Stimulated activated CD8-positive, alpha-beta memory T cell treated with anti-CD3 and anti-CD28 coated beads, Interleukin-7, amount 100 ng/mL, for 48 hours (primary cell): Measurements from ENCODE around the gene DHRS3.
A peak's percentile ranks its signal among the peaks of the same experiment; 100 is the strongest.

Source experiments
- DNase-seq, 2 donors: peaks; one replicate each; pipeline ENCODE4 v3.0.0-alpha.2; 2020; ENCODE audit warnings: low read depth in 1 of 2; ENCODE audit errors: extremely low read depth in 1 of 2

The DHRS3 gene

DNA sequence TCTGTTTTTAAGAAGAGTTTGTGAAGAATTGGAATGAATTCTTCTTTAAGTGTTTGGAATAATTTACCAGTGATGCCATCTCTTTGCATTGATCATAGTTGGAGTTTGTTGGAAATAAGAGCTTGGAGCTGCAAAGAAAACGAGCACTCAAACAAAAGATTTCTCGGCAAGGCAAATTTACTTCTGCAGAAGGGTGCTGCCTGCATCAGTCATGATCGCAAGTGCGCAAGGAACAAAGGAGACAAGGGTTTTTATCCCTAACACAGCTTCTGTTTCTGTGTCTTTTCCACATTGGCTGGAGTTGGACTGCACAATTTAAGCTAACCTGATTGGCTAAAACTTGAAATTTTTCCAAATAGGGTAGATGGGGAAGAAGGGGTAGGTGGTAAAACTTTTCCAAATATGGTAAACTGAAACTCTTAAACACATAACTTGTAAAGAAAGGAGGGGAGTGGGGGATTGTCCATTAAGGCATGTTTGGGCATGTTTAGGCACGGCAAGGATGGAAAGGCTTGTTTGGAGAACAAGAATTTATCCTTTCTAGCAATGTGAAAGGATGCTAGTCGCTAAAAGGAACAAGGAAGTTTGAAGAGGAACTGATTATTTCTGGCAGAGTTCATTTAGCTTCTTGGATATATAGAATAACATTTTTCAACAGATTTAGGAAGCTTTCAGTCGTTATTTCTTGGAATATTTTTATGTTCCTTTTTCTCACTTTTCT, 22.4 kb upstream of the DHRS3 start:
- DNase-seq = no peak

DNA sequence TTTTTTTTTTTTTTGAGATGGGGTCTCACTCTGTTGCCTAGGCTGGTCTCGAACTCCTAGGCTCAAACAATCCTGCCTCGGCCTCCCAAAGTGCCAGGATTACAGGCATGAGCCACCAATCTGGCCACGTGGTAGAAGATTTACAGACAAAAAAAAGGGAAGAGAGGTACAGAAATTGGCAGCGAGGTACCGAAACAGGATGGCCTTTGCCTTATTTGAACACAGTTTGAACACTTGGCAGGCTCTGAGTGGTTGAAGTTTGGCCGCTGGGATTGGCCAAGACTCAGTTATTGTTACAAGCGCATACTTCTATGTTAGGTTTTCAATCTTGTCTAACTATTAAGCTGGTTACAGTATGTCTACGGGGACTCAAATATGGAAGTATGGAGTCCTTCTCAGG, 19.7 kb upstream of the DHRS3 start:
- no peak for DNase-seq

DNA sequence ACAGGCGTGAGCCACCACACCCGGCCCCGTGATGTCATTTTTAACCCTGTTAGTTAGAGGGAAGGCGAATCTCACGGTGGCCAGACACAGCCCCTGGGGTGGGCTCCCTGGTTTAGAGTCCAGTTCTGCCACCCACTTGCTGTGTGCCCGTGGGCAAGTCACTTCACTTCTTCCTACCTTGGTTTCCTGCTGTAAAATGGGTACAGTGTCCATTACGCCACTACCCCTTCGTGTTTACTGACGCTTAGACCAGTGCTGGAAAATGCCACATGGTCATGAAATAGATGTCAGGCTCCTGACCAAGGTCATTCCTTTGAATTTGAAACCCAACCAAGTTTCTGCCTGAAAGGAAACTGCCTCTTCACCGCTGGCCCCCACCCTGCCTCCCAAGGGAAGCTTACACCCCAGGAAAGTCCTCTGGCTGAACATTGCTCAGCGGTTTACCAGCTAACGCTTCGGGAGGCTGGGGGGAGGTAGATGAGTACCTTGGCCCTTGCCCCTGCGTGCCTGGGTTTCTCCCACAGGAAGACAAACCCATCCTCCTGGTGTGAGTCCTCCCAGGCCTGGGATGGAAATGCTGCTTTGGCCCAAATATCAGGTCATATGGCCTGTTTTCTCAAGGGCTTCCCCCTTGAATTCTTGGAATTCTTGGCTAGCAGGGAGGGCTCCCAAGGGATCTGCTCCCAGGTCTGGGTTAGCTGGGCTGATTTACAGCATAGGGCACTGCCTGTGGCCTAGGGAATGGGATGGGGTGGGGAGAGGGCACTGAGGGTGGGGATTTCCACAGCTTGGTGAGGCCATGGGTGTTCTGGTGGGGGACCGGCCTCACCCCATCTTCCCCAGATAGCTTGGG, 18.3 kb upstream of the DHRS3 start:
- no peak for DNase-seq

GRCh38 chr1:12634696-12635202, 16.7 kb upstream of the DHRS3 start:
- DNase-seq = no peak

DNA sequence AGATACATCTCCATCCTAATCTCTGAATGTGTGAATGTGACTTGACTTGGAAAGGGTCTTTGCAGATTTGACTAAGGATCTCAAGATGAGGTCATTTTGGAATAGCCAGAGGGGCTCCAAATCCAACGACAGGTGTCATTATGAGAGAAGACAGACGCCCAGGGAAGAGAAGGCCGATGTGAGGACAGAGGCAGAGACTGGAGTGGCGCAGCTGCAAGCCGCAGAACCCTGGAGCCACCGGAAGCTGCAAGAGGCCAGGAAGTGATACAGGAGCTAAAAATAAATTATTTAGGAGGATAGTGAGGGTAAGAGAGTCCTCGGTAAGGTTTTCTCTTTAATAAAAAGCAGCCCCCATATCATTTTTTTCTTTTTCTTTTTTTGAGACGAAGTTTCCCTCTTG, 16.1 kb upstream of the DHRS3 start:
- no peak for DNase-seq

GRCh38 chr1:12631571-12631970, 13.6 kb upstream of the DHRS3 start:
- no peak for DNase-seq

DNA sequence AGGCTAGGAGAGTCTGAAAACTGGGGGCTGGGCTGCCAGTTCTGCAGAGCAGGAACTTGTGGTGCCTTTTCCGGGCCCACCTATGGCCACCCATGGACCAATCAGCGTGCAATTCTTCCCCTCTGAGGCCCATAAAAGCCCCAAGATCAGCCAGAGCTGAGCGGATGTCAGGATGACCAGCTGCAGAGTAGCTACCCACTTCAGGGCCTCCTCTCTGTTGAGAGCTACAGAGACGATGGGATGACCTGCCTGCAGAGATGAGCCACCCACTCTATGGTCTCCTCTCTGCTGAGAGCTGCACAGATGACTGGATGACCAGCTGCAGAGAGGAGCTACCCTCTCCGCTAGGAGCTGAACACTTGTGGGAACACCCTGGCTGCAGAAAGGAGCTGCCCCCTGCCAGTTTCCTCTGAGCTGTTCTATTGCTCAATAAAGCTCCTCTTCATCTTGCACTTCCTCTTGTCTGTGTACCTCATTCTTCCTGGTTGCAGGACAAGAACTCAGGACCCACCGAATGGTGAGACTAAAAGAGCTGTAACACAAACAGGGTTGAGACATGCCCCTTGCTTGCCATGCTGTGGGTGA, 13.0 kb upstream of the DHRS3 start:
- DNase-seq = no peak

GRCh38 chr1:12629985-12630760, 12.2 kb upstream of the DHRS3 start:
- no peak for DNase-seq

GRCh38 chr1:12629511-12629956, 11.5 kb upstream of the DHRS3 start:
- no peak for DNase-seq

DNA sequence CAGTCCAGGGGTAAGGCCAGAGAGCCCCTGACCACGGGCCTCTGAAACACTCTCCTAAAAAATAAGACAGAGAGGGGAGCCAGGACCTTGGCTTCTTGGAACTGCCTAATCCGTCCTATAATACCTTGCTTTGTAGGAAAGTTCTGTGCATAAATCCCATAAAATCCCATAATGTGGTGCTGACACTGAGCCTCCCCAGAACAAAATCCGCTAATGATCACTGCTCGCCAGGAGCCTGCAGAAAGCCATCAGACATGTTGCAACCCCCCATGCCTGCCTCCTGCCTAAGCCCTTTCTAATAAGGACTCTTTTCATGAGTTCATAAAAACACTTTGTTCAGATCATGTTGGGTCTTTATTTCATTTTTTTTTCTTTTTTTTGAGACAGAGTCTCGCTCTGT, 9.3 kb upstream of the DHRS3 start:
- DNase-seq = no peak

GRCh38 chr1:12626888-12627287, 8.9 kb upstream of the DHRS3 start:
- DNase-seq = no peak

DNA sequence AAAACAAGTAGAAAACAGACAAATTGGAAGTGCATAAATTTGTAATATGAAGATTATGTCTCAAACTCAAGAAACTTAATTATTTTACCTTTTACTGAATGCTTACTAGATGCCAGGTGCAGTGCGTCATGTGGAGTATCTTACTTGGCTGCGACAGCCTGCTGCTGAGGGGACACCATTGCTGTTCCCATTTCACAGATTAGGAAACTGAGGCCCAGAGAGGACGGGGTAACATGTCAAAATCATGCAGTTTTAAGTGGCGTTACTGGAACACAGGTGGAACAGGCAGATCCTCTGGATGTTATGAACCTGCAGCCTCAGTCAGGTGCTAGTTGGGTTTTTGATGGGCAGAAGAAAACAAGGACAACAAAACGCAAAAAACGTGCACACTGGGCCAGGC, 7.3 kb upstream of the DHRS3 start:
- no peak for DNase-seq

DNA sequence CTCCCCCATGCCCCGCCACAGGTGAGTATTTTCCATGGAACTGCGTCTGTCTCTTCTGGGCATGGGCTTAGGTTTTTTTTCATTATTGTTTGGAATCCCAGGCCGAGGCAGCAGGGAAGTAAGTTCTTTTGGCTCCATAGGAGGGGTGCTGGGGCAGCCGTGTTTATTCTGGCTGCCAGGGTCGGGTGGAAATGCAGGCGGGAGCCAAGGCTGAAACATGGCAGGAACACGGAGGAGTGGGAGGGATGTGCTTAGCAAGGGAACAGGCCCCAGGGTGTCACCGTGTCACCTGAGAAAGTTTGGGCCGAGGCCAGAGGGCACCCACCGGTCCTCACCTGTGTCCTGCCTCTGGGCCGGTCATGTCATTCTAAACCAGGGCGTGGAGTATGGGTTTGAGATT, 4.5 kb upstream of the DHRS3 start:
- DNase-seq = no peak

DNA sequence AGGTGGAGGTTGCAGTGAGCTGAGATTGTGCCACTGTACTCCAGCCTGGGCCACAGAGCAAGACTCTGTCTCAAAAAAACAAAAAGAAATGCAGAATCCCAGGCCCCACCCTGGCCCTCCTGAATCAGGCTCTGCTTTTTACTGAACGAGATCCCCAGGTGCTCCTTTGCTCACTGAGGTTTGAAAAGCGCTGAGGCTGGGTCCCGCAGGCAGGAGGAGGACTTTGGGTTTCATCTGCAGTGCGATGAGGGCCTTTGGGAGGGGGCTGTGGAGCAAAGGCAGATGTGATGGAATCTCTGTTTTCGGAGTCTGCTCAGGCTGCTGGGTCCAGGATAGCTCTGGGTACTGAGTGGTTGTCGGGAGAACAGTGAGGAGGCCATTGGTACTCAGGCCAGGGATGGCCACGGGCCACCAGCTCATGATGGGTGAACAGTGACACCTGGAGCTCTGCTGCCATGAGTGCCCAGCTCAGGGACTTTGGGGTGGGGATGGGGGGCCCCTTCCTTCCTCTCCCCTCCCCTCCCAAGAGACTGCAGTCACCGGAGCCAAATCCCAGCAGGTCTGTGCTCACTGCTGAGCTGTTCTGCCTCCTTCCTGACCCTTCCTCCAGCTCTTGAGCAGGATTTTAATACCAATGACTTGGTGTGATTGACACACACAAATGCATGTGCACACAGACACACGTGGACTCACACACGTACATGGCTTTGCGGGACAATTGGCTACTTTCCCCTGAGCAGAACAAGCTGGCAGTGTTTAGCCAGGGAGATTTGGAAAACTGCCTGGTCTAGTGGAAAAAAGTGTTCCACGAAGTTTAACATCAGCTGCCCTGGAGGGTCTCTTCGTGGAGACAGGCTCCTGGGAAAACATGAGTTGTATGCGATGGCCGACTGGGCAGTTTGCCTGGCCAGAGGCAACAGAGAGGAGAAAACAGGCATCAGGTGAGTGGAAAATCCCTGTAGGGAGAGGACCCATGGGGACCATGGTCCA, 3.6 kb upstream of the DHRS3 start:
- no peak for DNase-seq

DNA sequence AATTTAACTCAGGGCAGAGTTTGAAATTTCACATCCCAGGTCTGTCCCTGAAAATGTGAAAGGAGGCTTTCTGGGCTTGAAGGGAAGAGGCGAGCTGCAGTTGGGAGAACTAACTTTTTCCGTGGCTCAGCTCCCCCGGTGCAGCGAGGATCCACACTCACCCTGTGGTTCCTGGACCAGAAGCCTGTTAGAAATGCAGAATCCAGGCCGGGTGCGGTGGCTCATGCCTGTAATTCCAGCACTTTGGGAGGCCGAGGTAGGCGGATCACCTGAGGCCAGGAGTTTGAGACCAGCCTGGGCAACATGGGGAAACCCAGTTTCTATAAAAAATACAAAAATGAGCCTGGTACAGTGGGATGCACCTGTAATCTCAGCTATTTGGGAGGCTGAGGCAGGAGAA, 2.9 kb upstream of the DHRS3 start:
- no peak for DNase-seq

- DNase-seq = no peak
Measured at GRCh38 chr1:12620488-12620865, 2.5 kb upstream of the DHRS3 start.

DNA sequence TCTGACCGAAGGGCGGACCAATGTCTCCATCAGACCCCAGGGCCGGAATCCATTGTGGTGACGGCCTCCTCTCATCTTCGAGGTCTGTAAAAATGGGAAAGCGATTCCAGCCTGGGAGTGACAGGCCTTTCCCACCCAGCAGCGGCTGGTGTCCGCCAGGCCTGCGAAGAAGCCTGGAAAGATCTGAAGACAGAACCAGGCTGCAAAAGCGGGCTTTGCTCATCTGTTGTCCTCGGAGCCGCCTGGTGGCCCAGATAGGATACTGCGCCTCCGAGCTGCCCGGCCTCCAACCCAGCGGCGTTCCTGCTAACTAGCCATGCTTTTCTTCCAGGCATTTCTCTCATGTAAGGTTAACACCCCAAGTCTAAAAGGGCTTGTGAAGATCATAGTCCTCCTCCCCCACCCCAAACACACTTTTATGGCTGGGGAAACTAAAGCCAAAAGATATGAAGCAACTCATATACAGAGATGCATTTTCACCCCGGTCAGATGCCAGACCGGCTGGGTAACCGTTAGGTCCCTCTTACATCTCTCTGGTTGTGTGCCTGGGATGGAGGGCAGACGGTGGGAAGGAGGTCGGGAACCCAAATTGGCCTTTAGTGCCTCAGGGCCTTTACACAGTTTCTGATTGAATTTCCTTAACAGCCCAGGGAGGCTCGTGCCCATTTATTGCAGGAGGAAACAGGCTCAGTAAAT, 1.9 kb upstream of the DHRS3 start:
- DNase-seq = peak; percentile 53 to 59

DNA sequence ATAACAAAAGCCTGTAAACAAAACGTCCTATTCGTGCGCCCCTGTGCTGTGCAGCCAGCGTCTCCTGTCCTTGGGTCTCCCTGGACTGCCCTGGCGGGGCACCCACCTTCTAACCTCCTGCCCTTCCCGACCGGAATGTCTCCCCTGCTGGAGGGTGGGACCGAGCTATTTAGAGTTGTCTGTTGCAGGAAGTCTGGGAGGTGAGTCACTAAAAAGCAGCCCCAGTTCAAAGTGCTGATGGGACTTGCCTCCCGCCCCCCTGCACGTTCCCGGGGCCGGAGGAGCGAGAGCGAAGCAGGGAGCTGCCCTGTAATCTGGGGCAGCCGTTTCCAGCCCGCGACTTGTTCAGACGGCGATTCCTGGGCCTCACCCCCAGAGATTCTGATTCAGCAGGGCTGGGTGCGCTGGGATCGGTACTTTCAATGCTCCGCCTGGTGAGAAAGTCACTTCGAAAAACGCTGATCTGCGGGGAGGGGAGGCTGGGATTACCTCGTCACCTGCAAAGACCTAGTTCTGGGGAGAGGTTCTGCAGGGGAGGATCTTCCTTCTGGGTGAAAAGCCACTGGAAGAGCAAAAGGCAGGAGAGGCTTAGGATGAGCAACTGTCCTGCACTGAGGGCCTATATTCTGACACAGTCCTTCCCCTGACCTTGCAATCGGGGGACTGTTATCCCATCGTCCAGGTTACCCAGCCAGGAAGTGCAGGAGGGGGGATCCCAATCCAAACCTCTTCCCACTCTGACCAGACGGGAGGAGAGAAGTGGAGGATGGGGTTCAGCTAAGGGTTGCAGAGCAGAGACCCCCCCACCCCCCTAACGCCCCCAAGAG, 1.2 kb upstream of the DHRS3 start:
- peak; percentile 56 to 67 for DNase-seq

GRCh38 chr1:12618661-12618964, 603 bp upstream of the DHRS3 start:
- no peak for DNase-seq
